Vagina (tissue), 1 donor: ENCODE data around the gene SMTN. TPM values are rescaled to one million over a fixed set of nuclear protein-coding genes. Genes with fewer than 3 reads are reported as not detected.

ENCODE experiments used
- total RNA-seq: library from RNA; depleted of rRNA; stranded (reverse); fragments of >200 nt; gene quantifications from one replicate; pipeline ENCODE4 v1.2.3, GENCODE V29; 2016

The SMTN gene
- total RNA-seq, 1 donor from 2014 or later, result 199 TPM

Other genes with a start within 250 kb of the SMTN start
- 18.4 TPM for gene MORC2, start 112.5 kb upstream of the SMTN start, total RNA-seq
- gene TUG1, start 112.1 kb upstream of the SMTN start, total RNA-seq, result 85.0 TPM
- 941 TPM for gene SELENOM, start 26.2 kb downstream of the SMTN start, total RNA-seq
- gene INPP5J, start 41.6 kb downstream of the SMTN start, total RNA-seq, result 5.9 TPM
- 6.1 TPM for gene PLA2G3, start 59.2 kb downstream of the SMTN start, total RNA-seq
- 22.8 TPM for gene RNF185, start 78.9 kb downstream of the SMTN start, total RNA-seq
- 120 TPM for gene LIMK2, start 131.0 kb downstream of the SMTN start, total RNA-seq
- 32.4 TPM for gene PIK3IP1, start 211.2 kb downstream of the SMTN start, total RNA-seq